GM19467 (cell line): Measurements from ENCODE around the gene PRCD.
"Not testable (repeated sequence)": the region's sequence is repeated elsewhere in the genome, so short reads cannot be mapped to it uniquely, and the experiment has no call there.

ENCODE experiments used
- ATAC-seq: cut with Tn5 transposase; IDR thresholded peaks from one replicate; pipeline ENCODE4 v1.9.1; 2021; ENCODE audit warnings: mild to moderate bottlenecking, moderate library complexity; ENCODE audit not compliant: unreplicated experiment

The PRCD gene

GRCh38 chr17:76502341-76503211 is 37.3 kb upstream of the PRCD start:
- no peak for ATAC-seq

- ATAC-seq: no peak
These were observed 35.7 kb upstream of the PRCD start for GRCh38 chr17:76504117-76504516.

- peak; percentile 46 for ATAC-seq
These were observed 33.2 kb upstream of the PRCD start for GRCh38 chr17:76506408-76507345.

- not testable (repeated sequence) for ATAC-seq
These were observed 31.3 kb upstream of the PRCD start for GRCh38 chr17:76508472-76509063.

- ATAC-seq: no peak
These were observed 29.0 kb upstream of the PRCD start for GRCh38 chr17:76510831-76511244.

GRCh38 chr17:76511668-76512365 is 28.0 kb upstream of the PRCD start:
- ATAC-seq: no peak

- ATAC-seq: no peak
These were observed 27.2 kb upstream of the PRCD start for GRCh38 chr17:76512366-76513305.

- no peak for ATAC-seq
These were observed 26.5 kb upstream of the PRCD start for GRCh38 chr17:76513306-76513692.

- not testable (repeated sequence) for ATAC-seq
These were observed 25.5 kb upstream of the PRCD start for GRCh38 chr17:76514355-76514754.

GRCh38 chr17:76515274-76515949 is 24.4 kb upstream of the PRCD start:
- ATAC-seq: peak; percentile 40

- ATAC-seq: no peak
These were observed 22.2 kb upstream of the PRCD start for GRCh38 chr17:76517638-76518038.

- no peak for ATAC-seq
These were observed 20.5 kb upstream of the PRCD start for GRCh38 chr17:76519048-76519966.

- ATAC-seq: no peak
These were observed 18.6 kb upstream of the PRCD start for GRCh38 chr17:76521262-76521661.

- ATAC-seq: not testable (repeated sequence)
These were observed 18.2 kb upstream of the PRCD start for GRCh38 chr17:76521683-76522082.

GRCh38 chr17:76523084-76524037 is 16.5 kb upstream of the PRCD start:
- ATAC-seq: peak; percentile 55

GRCh38 chr17:76524598-76525512 is 15.0 kb upstream of the PRCD start:
- no peak for ATAC-seq
